HG02981 (cell line): ENCODE results near the gene TNFAIP1.

Experiments
- ATAC-seq: cut with Tn5 transposase; IDR thresholded peaks from one replicate; pipeline ENCODE4 v1.9.1; 2021; ENCODE audit warnings: mild to moderate bottlenecking, moderate library complexity; ENCODE audit not compliant: unreplicated experiment

The TNFAIP1 gene

GRCh38 chr17:28369684-28370034 is 34.1 kb downstream of the TNFAIP1 start:
- ATAC-seq, result no peak

GRCh38 chr17:28370035-28370743 is 34.6 kb downstream of the TNFAIP1 start, which contains the start of gene VTN:
Gene VTN (minus strand): TSS chr17:28370307. CDS start chr17:28370203, 104 bp downstream.
- no peak for ATAC-seq

GRCh38 chr17:28370744-28371103 is 35.2 kb downstream of the TNFAIP1 start:
- no peak for ATAC-seq

- peak; percentile 64 for ATAC-seq
Measured at GRCh38 chr17:28371245-28372202, 36.0 kb downstream of the TNFAIP1 start, which contains the start of gene SARM1. Gene SARM1 (plus strand): TSS chr17:28371694. CDS start chr17:28372033, 339 bp downstream.

GRCh38 chr17:28372203-28372944 is 36.8 kb downstream of the TNFAIP1 start:
- ATAC-seq, result peak; percentile 27

- no peak for ATAC-seq
Measured at GRCh38 chr17:28372945-28373274, 37.3 kb downstream of the TNFAIP1 start.

GRCh38 chr17:28379814-28380801 is 44.5 kb downstream of the TNFAIP1 start:
- no peak for ATAC-seq

GRCh38 chr17:28381141-28381825 is 45.7 kb downstream of the TNFAIP1 start:
- ATAC-seq, result no peak

- peak; percentile 73 for ATAC-seq
Measured at GRCh38 chr17:28384281-28385036, 48.9 kb downstream of the TNFAIP1 start.

- ATAC-seq, result peak; percentile 32
Measured at GRCh38 chr17:28385037-28385400, 49.5 kb downstream of the TNFAIP1 start.

GRCh38 chr17:28385406-28385805 is 49.8 kb downstream of the TNFAIP1 start:
- no peak for ATAC-seq

- ATAC-seq, result no peak
Measured at GRCh38 chr17:28386391-28386790, 50.8 kb downstream of the TNFAIP1 start.

- no peak for ATAC-seq
Measured at GRCh38 chr17:28388106-28388505, 52.5 kb downstream of the TNFAIP1 start.

GRCh38 chr17:28390141-28390540 is 54.6 kb downstream of the TNFAIP1 start:
- no peak for ATAC-seq

GRCh38 chr17:28390563-28390962 is 55.0 kb downstream of the TNFAIP1 start:
- no peak for ATAC-seq

GRCh38 chr17:28390984-28391383 is 55.4 kb downstream of the TNFAIP1 start:
- ATAC-seq, result no peak

GRCh38 chr17:28391401-28391800 is 55.8 kb downstream of the TNFAIP1 start:
- no peak for ATAC-seq

GRCh38 chr17:28392491-28392890 is 56.9 kb downstream of the TNFAIP1 start:
- ATAC-seq, result no peak
